Neural progenitor cell (in vitro differentiated cells): Measurements from ENCODE around the gene TLN1. TPM values are rescaled to one million over a fixed set of nuclear protein-coding genes. Genes with fewer than 3 reads are reported as not detected.

Experiments
- DNase-seq: peaks from one replicate; pipeline ENCODE4 v3.0.0-alpha.2; 2016; ENCODE audit warnings: low spot score
- H2AFZ ChIP-seq: fragments of 200-600 bp; sonication (generic); replicated peaks from 2 replicates; pipeline ENCODE4 v1.6.1; 2016; ENCODE audit warnings: antibody characterized with exemption
- H3F3A ChIP-seq: fragments of 200-600 bp; sonication (generic); 2 replicates; pipeline ENCODE4 v1.6.1; 2016; ENCODE audit warnings: antibody characterized with exemption, low read depth
- H3K27ac ChIP-seq: fragments of 200-600 bp; sonication (generic); 2 replicates; pipeline ENCODE4 v1.5.1; 2016; ENCODE audit warnings: mild to moderate bottlenecking
- H3K27me3 ChIP-seq: fragments of 200-600 bp; sonication (generic); 2 replicates; pipeline ENCODE4 v1.6.1; 2016; ENCODE audit warnings: mild to moderate bottlenecking, moderate library complexity
- H3K36me3 ChIP-seq: fragments of 200-600 bp; sonication (generic); 2 replicates; pipeline ENCODE4 v1.5.1; 2016
- H3K4me1 ChIP-seq: fragments of 200-600 bp; sonication (generic); 2 replicates; pipeline ENCODE4 v1.6.1; 2016; ENCODE audit warnings: mixed run types
- H3K4me2 ChIP-seq: fragments of 200-600 bp; sonication (generic); 2 replicates; pipeline ENCODE4 v1.6.1; 2016
- H3K4me3 ChIP-seq: fragments of 200-600 bp; sonication (generic); 2 replicates; pipeline ENCODE4 v1.5.1; 2016
- H3K79me2 ChIP-seq: fragments of 200-600 bp; sonication (generic); 2 replicates; pipeline ENCODE4 v1.6.1; 2016; ENCODE audit warnings: low read depth
- H3K9ac ChIP-seq: fragments of 200-600 bp; sonication (generic); 2 replicates; pipeline ENCODE4 v1.6.1; 2016
- H3K9me3 ChIP-seq: fragments of 200-600 bp; sonication (generic); 2 replicates; pipeline ENCODE4 v1.5.1; 2016; ENCODE audit warnings: low read depth
- H4K20me1 ChIP-seq: fragments of 200-600 bp; sonication (generic); 2 replicates; pipeline ENCODE4 v1.6.1; 2016; ENCODE audit warnings: low read depth
- H3K27ac Mint-ChIP-seq: 3 replicates; pipeline ENCODE4 v1.8.0; 2021; ENCODE audit warnings: mixed read lengths
- H3K27me3 Mint-ChIP-seq: 2 replicates; pipeline ENCODE4 v1.8.0; 2022; ENCODE audit warnings: low read depth, mild to moderate bottlenecking, inconsistent platforms, moderate library complexity, mixed read lengths; ENCODE audit not compliant: insufficient read depth
- H3K36me3 Mint-ChIP-seq: 3 replicates; pipeline ENCODE4 v1.8.0; 2021; ENCODE audit warnings: mixed read lengths
- H3K4me1 Mint-ChIP-seq: 3 replicates; pipeline ENCODE4 v1.8.0; 2021; ENCODE audit warnings: mixed read lengths
- H3K4me3 Mint-ChIP-seq: 3 replicates; pipeline ENCODE4 v1.8.0; 2021; ENCODE audit warnings: mild to moderate bottlenecking, moderate library complexity, mixed read lengths
- H3K9me3 Mint-ChIP-seq: 3 replicates; pipeline ENCODE4 v1.8.0; 2020; ENCODE audit warnings: mixed read lengths
- EZH2 ChIP-seq: fragments of 200-600 bp; sonication (generic); IDR thresholded peaks from 2 replicates; pipeline ENCODE4 v1.6.1; 2017; ENCODE audit warnings: antibody characterized with exemption, mild to moderate bottlenecking, moderate library complexity
- EZH2phosphoT487 ChIP-seq: fragments of 200-600 bp; sonication (generic); IDR thresholded peaks from 2 replicates; pipeline ENCODE4 v1.6.1; 2017; ENCODE audit warnings: antibody characterized with exemption
- total RNA-seq: library from RNA; depleted of rRNA; stranded (reverse); fragments of >200 nt; gene quantifications from 2 replicates; pipeline ENCODE4 v1.2.3, GENCODE V29; 2015; ENCODE audit warnings: low replicate concordance
- TF ChIP-seq, protein P1 (sequence below): fragments of 200-600 bp; sonication (generic); IDR thresholded peaks from 2 replicates; pipeline ENCODE4 v1.5.1; 2017; ENCODE audit warnings: antibody characterized with exemption, mild to moderate bottlenecking

Gene TLN1
- total RNA-seq, 1 donor from 2014 or later: 36.7 TPM

DNA sequence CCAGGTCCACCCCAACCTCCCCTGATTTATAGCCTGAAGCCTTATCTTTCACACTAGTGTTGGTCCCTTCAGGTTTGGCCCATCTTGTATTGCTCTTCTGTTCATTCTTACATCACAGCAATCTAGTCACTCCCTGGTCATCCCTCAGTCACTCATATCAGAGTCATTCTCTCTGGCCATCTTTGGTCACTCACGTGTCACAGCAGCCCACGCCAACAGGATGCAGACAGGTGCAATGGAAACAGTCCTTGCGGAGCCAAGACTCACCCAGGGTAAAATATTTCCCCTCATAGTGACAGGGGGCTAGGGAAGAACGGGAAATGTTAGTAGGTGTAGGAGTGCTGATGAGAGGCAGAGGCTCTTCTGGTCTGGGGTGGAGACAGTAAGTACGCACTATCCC is 21.5 kb upstream of the TLN1 start:
- Histone ChIP-seq H3K4me2 (no peak overlapping the region), H3K27me3 (no peaks in the 10 kb centered on the region), H4K20me1 (peaks cover 2% of the 10 kb centered on the region), H3K27ac (no peak overlapping the region), H3K9me3 (no peaks in the 10 kb centered on the region), H3K4me1 (peaks cover 15% of the 10 kb centered on the region), H3K4me3 (no peak overlapping the region), H3K79me2 (peaks cover 30% of the 10 kb centered on the region), H3K9ac (no peak overlapping the region), H3K36me3 (no peaks in the 10 kb centered on the region), H2AFZ (no peak overlapping the region), H3F3A (peaks cover 38% of the 10 kb centered on the region)
- H3K4me1 Mint-ChIP-seq: peaks cover 16% of the 10 kb centered on the region
- H3K36me3 Mint-ChIP-seq: peaks cover 34% of the 10 kb centered on the region
- no peak for TF ChIP-seq EZH2phosphoT487
- TF ChIP-seq, protein P1, sequence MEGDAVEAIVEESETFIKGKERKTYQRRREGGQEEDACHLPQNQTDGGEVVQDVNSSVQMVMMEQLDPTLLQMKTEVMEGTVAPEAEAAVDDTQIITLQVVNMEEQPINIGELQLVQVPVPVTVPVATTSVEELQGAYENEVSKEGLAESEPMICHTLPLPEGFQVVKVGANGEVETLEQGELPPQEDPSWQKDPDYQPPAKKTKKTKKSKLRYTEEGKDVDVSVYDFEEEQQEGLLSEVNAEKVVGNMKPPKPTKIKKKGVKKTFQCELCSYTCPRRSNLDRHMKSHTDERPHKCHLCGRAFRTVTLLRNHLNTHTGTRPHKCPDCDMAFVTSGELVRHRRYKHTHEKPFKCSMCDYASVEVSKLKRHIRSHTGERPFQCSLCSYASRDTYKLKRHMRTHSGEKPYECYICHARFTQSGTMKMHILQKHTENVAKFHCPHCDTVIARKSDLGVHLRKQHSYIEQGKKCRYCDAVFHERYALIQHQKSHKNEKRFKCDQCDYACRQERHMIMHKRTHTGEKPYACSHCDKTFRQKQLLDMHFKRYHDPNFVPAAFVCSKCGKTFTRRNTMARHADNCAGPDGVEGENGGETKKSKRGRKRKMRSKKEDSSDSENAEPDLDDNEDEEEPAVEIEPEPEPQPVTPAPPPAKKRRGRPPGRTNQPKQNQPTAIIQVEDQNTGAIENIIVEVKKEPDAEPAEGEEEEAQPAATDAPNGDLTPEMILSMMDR: no peak
- no peak for TF ChIP-seq EZH2
- H3K27me3 Mint-ChIP-seq: no peaks in the 10 kb centered on the region
- H3K27ac Mint-ChIP-seq: no peak overlapping the region
- H3K4me3 Mint-ChIP-seq: no peak overlapping the region
- no peak for DNase-seq
- no peaks in the 10 kb centered on the region for H3K9me3 Mint-ChIP-seq

DNA sequence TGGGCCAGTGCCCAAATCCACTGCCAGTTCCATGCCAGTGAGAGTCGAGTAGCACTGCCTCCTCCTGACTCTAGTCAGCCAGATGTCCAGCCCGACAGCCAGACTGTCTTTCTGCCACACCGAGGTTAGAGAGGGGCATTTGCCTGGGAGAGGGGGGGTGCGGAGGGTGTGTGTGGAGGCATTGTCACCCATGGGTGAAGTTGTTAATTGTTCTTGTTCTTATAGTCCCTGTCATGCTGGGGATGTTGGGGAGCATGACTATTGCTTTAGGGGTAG is 18.2 kb upstream of the TLN1 start:
- Histone ChIP-seq H4K20me1 (peaks cover 35% of the 10 kb centered on the region), H3K27ac (no peak overlapping the region), H3K4me2 (peak overlapping the region; percentile 98), H3F3A (peaks cover 10% of the 10 kb centered on the region), H3K9ac (peak overlapping the region; percentile 70), H3K4me3 (peak overlapping the region; percentile 75), H3K9me3 (no peaks in the 10 kb centered on the region), H3K4me1 (peaks cover 21% of the 10 kb centered on the region), H3K27me3 (no peaks in the 10 kb centered on the region), H3K79me2 (peaks cover 52% of the 10 kb centered on the region), H2AFZ (no peak overlapping the region), H3K36me3 (no peaks in the 10 kb centered on the region)
- H3K27me3 Mint-ChIP-seq: no peaks in the 10 kb centered on the region
- TF ChIP-seq EZH2phosphoT487 (no peak), EZH2 (no peak)
- TF ChIP-seq, protein P1: no peak
- DNase-seq: no peak
- peak overlapping the region; percentile 24 for H3K27ac Mint-ChIP-seq
- H3K36me3 Mint-ChIP-seq: peaks cover 32% of the 10 kb centered on the region
- H3K9me3 Mint-ChIP-seq: no peaks in the 10 kb centered on the region
- H3K4me1 Mint-ChIP-seq: peaks cover 30% of the 10 kb centered on the region
- peak overlapping the region; percentile 96 for H3K4me3 Mint-ChIP-seq

DNA sequence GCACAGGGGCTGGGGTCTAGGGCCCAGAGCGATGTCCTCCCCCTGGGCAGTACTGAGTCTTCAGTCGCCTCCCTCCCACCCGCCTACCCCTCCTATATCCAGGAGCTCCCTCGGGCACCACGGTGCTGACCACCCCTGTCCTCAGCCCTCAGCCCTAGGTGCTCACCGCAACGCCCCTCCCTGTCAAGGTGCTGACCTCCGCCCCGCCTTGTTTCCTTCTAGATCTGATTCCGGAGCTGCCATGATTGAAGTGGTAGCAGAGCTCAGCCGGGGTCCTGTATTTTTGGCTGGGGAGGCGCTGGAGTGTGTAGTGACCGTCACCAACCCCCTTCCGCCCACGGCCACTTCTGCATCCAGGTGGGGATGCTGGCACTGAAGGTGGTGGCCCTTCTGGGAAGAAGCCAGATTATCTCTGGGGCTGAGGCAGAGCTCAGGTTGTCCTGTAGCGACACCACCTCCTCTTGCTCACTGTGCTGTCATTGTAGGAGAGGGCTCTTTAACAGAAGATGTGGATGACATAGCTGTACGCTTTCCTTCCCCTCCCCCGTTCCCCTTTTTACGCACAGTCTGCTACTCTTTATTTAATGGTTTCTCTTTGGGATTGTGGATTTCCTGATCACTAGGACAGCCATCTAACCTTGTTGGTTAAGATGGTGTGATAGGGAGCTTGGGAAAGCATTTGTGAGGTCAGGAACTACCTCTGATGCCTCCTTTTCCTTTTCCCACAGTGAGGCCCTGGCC is 17.7 kb upstream of the TLN1 start:
- no peaks in the 10 kb centered on the region for H3K36me3 ChIP-seq
- DNase-seq: peak; percentile 41

More for the DNA sequence above, 17.7 kb upstream of the TLN1 start:
- no peak overlapping the region for H3K27ac ChIP-seq
- peak overlapping the region; percentile 78 for H3K27ac Mint-ChIP-seq
- H3K79me2 ChIP-seq: peaks cover 57% of the 10 kb centered on the region
- peaks cover 30% of the 10 kb centered on the region for H3K4me1 Mint-ChIP-seq
- peak overlapping the region; percentile 97 for H2AFZ ChIP-seq
- H3K27me3 Mint-ChIP-seq: peaks cover 2% of the 10 kb centered on the region
- H3K9me3 Mint-ChIP-seq: no peaks in the 10 kb centered on the region
- no peaks in the 10 kb centered on the region for H3K9me3 ChIP-seq
- H3K4me3 Mint-ChIP-seq: peak overlapping the region; percentile 96
- H3K4me3 ChIP-seq: peak overlapping the region; percentile 75
- peak overlapping the region; percentile 98 for H3K4me2 ChIP-seq
- H3K27me3 ChIP-seq: no peaks in the 10 kb centered on the region
- H3F3A ChIP-seq: peaks cover 10% of the 10 kb centered on the region
- TF ChIP-seq EZH2phosphoT487 (no peak), EZH2 (no peak)
- TF ChIP-seq, protein P1: no peak
- peak overlapping the region; percentile 70 for H3K9ac ChIP-seq
- H3K4me1 ChIP-seq: peaks cover 21% of the 10 kb centered on the region
- H4K20me1 ChIP-seq: peaks cover 36% of the 10 kb centered on the region
- peaks cover 29% of the 10 kb centered on the region for H3K36me3 Mint-ChIP-seq
